HepG2 (cell line): ENCODE data around the gene LLGL2. TPM values are rescaled to one million over a fixed set of nuclear protein-coding genes. Genes with fewer than 3 reads are reported as not detected.

Experiments used
- ATAC-seq: fragments of 200-7000 bp; cut with Tn5 transposase; 3 replicates; pipeline ENCODE4 v1.9.1; 2020; ENCODE audit warnings: mild to moderate bottlenecking, moderate library complexity
- BruUV-seq: library from RNA; stranded (reverse); fragments of 400-500 nt; replicated peaks from 2 replicates; lab custom pipeline; 2021; lab: Mats Ljungman, UMichigan
- CTCF ChIA-PET: fragments of 300-600 bp; formaldehyde crosslinking; extraction: SDS; loops from one replicate; lab custom pipeline; 2021; ENCODE audit warnings: low total read pairs, inconsistent platforms, low intra/inter-chr PET ratio; lab: Yijun Ruan, JAX
- POLR2A ChIA-PET: fragments of 350-600 bp; sonication (Branson Sonifier 250); formaldehyde crosslinking; loops from one replicate; lab custom pipeline; 2020; ENCODE audit warnings: antibody characterized with exemption, inconsistent platforms; lab: Yijun Ruan, JAX
- DNase-seq: peaks from one replicate; pipeline ENCODE4 v3.0.0-alpha.2; 2015; ENCODE audit warnings: low spot score
- FAIRE-seq: peaks from 3 replicates; lab custom pipeline; 2011; peaks lifted over from hg19 to GRCh38; lab: Jason Lieb, UNC
- H2AFZ ChIP-seq: one replicate; pipeline ENCODE4 v1.6.1; 2011; ENCODE audit warnings: low read length, inconsistent platforms
- H3K27ac ChIP-seq: fragments of 300-600 bp; 3 replicates; pipeline ENCODE4 v1.8.0; 2011; ENCODE audit warnings: mixed run types, mild to moderate bottlenecking, mixed read lengths, low read length, inconsistent platforms; ENCODE audit not compliant: insufficient read depth; ENCODE audit errors: extremely low read length
- H3K27me3 ChIP-seq, 2 experiments: fragments of 200-600 bp in 1 of 2; 2 replicates in 1 of 2; 3 replicates in 1 of 2; pipeline versions ENCODE4 v1.6.0 to v1.8.0; 2011; ENCODE audit warnings: low read length in 2 of 2, mild to moderate bottlenecking in 2 of 2, moderate library complexity in 2 of 2, inconsistent platforms in 1 of 2; ENCODE audit not compliant: insufficient read depth in 2 of 2, control insufficient read depth in 1 of 2
- H3K36me3 ChIP-seq, 2 experiments: fragments of 200-600 bp in 1 of 2; replicated peaks in 1 of 2; 2 replicates in 1 of 2; 3 replicates in 1 of 2; pipeline versions ENCODE4 v1.5.1 to v1.8.0; 2011; ENCODE audit warnings: low read length in 2 of 2, inconsistent platforms in 1 of 2; ENCODE audit not compliant: insufficient read depth in 2 of 2, control insufficient read depth in 1 of 2
- H3K4me1 ChIP-seq: 2 replicates; pipeline ENCODE4 v1.5.1; 2012; ENCODE audit warnings: low read length, inconsistent platforms; ENCODE audit not compliant: insufficient read depth
- H3K4me2 ChIP-seq: 2 replicates; pipeline ENCODE4 v1.6.0; 2011; ENCODE audit warnings: low read depth, low read length, inconsistent platforms
- H3K4me3 ChIP-seq, 3 experiments: fragments of 200-600 bp in 1 of 3; sonication (generic), shearing (Covaris generic) in 1 of 3; replicated peaks in 1 of 3; 2 replicates each; pipeline ENCODE4 v1.5.1; 2011 to 2016; ENCODE audit warnings: low read length in 3 of 3, inconsistent platforms in 2 of 3, low read depth in 2 of 3, mild to moderate bottlenecking in 2 of 3, control low read depth in 1 of 3, mixed read lengths in 1 of 3; ENCODE audit not compliant: insufficient read depth in 1 of 3
- H3K79me2 ChIP-seq: one replicate; pipeline ENCODE4 v1.6.1; 2011; ENCODE audit warnings: low read length, inconsistent platforms; ENCODE audit not compliant: insufficient read depth
- H3K9ac ChIP-seq: 2 replicates; pipeline ENCODE4 v1.6.0; 2011; ENCODE audit warnings: mild to moderate bottlenecking, low read depth, low read length, inconsistent platforms; ENCODE audit not compliant: insufficient read depth
- H3K9me3 ChIP-seq: 2 replicates; pipeline ENCODE4 v1.5.1; 2012; ENCODE audit warnings: mild to moderate bottlenecking, low read length
- H4K20me1 ChIP-seq: 2 replicates; pipeline ENCODE4 v1.6.0; 2011; ENCODE audit warnings: inconsistent platforms, mild to moderate bottlenecking, low read length, moderate library complexity; ENCODE audit not compliant: insufficient read depth
- AGO1 ChIP-seq: fragments of 200-400 bp; formaldehyde crosslinking; IDR thresholded peaks from 2 replicates; pipeline ENCODE4 v1.6.1; 2017; ENCODE audit warnings: mild to moderate bottlenecking, low read depth, low read length, moderate library complexity; ENCODE audit not compliant: poor library complexity, severe bottlenecking
- CCAR2 ChIP-seq: fragments of 200-400 bp; formaldehyde crosslinking; optimal IDR thresholded peaks from 2 replicates; pipeline ENCODE3; 2018; ENCODE audit warnings: low read depth, mild to moderate bottlenecking, low read length, moderate library complexity
- FIP1L1 ChIP-seq: fragments of 200-400 bp; formaldehyde crosslinking; IDR thresholded peaks from 2 replicates; pipeline ENCODE4 v1.6.1; 2018; ENCODE audit warnings: low read depth, mild to moderate bottlenecking, low read length, moderate library complexity, borderline replicate concordance; ENCODE audit not compliant: insufficient read depth
- JDP2 ChIP-seq: sonication (generic); formaldehyde crosslinking; IDR thresholded peaks from 2 replicates; pipeline ENCODE4 v1.8.1; 2022; ENCODE audit warnings: missing genetic modification reagents, borderline replicate concordance
- NFE2L1 ChIP-seq: sonication (generic); formaldehyde crosslinking; IDR thresholded peaks from 2 replicates; pipeline ENCODE4 v1.4.0; 2020; ENCODE audit warnings: missing genetic modification reagents, mild to moderate bottlenecking, borderline replicate concordance
- RXRB ChIP-seq: IDR thresholded peaks from 2 replicates; pipeline ENCODE4 v1.6.1; 2016; ENCODE audit warnings: borderline replicate concordance, missing genetic modification reagents, missing compliant biosample characterization
- U2AF1 ChIP-seq: fragments of 200-400 bp; formaldehyde crosslinking; optimal IDR thresholded peaks from 2 replicates; pipeline ENCODE3; 2017; ENCODE audit warnings: mild to moderate bottlenecking, low read depth, low read length
- ZBTB7B ChIP-seq: sonication (generic); formaldehyde crosslinking; IDR thresholded peaks from 2 replicates; pipeline ENCODE4 v1.4.0; 2020; ENCODE audit warnings: missing genetic modification reagents
- ZMYM3 ChIP-seq: sonication (generic); formaldehyde crosslinking; IDR thresholded peaks from 2 replicates; pipeline ENCODE4 v1.5.1; 2020; ENCODE audit warnings: mild to moderate bottlenecking, missing genetic modification reagents
- ZNF20 ChIP-seq: sonication (generic); formaldehyde crosslinking; IDR thresholded peaks from 2 replicates; pipeline ENCODE4 v1.4.0; 2020; ENCODE audit warnings: mild to moderate bottlenecking, moderate library complexity, missing genetic modification reagents
- ZNF382 ChIP-seq: sonication (generic); formaldehyde crosslinking; IDR thresholded peaks from 2 replicates; pipeline ENCODE4 v1.5.0; 2020; ENCODE audit warnings: missing genetic modification reagents, mild to moderate bottlenecking, borderline replicate concordance
- ZNF501 ChIP-seq: sonication (generic); formaldehyde crosslinking; IDR thresholded peaks from 2 replicates; pipeline ENCODE4 v1.5.1; 2020; ENCODE audit warnings: mild to moderate bottlenecking, moderate library complexity, missing genetic modification reagents
- ZNF619 ChIP-seq: sonication (generic); formaldehyde crosslinking; IDR thresholded peaks from 2 replicates; pipeline ENCODE4 v1.4.0; 2020; ENCODE audit warnings: mild to moderate bottlenecking, missing genetic modification reagents
- ZNF644 ChIP-seq: IDR thresholded peaks from 2 replicates; pipeline ENCODE4 v1.6.1; 2016; ENCODE audit warnings: low read depth
- WGBS: methylation state at CpG from one replicate; pipeline ENCODE4 v1.1.6; 2017; ENCODE audit warnings: low lambda C conversion rate; 5-methylcytosine and 5-hydroxymethylcytosine counted together
- in situ Hi-C: cut with HindIII; loops from 2 replicates; pipeline ENCODE4 v1.10.0; 2017; ENCODE audit warnings: low pct_unique_long_range_greater_than_20kb; ENCODE audit not compliant: extremely low pct_ligation_motif_present
- intact Hi-C: fragments of 100-400 bp; cut with micrococcal nuclease; formaldehyde crosslinking; loops from one replicate; pipeline ENCODE4 v1.10.0; 2022; ENCODE audit not compliant: unreplicated experiment
- polyA plus RNA-seq, 8 experiments: library from polyadenylated mRNA; depleted of rRNA in 3 of 8; stranded (reverse) in 7 of 8; unstranded in 1 of 8; fragments of >200 nt; fragmentation: Illumina TruSeq in 4 of 8; extraction: Trizol in 4 of 8; gene quantifications; 2 replicates each; pipeline versions ENCODE4 v1.2.1 to v1.2.3, GENCODE V29; 2011 to 2016; ENCODE audit warnings: low read depth in 4 of 8, missing spikeins in 1 of 8, mixed read lengths in 1 of 8; ENCODE audit not compliant: insufficient read depth in 1 of 8
- total RNA-seq, 5 experiments: library from RNA; depleted of rRNA; stranded (reverse); fragments of >200 nt; fragmentation: Illumina TruSeq; extraction: Trizol; gene quantifications; 2 replicates each; pipeline ENCODE4 v1.2.3, GENCODE V29; 2016; ENCODE audit warnings: low read depth in 1 of 5
- TF ChIP-seq, protein P1 (sequence below): IDR thresholded peaks from 2 replicates; pipeline ENCODE4 v1.6.1; 2018; ENCODE audit warnings: missing genetic modification reagents
- TF ChIP-seq, protein P2 (sequence below): sonication (generic); formaldehyde crosslinking; IDR thresholded peaks from 2 replicates; pipeline ENCODE4 v1.4.0; 2020; ENCODE audit warnings: missing genetic modification reagents
- TF ChIP-seq, protein P3 (sequence below): sonication (generic); formaldehyde crosslinking; IDR thresholded peaks from 2 replicates; pipeline ENCODE4 v1.5.1; 2020; ENCODE audit warnings: missing genetic modification reagents, mild to moderate bottlenecking, borderline replicate concordance

LLGL2 gene
- total and polyA plus RNA-seq, 2 of the 13 experiments (the other 11 are each of a cell fraction or from before 2014, with no cell fraction given), result 83.0 to 86.7 TPM

DNA sequence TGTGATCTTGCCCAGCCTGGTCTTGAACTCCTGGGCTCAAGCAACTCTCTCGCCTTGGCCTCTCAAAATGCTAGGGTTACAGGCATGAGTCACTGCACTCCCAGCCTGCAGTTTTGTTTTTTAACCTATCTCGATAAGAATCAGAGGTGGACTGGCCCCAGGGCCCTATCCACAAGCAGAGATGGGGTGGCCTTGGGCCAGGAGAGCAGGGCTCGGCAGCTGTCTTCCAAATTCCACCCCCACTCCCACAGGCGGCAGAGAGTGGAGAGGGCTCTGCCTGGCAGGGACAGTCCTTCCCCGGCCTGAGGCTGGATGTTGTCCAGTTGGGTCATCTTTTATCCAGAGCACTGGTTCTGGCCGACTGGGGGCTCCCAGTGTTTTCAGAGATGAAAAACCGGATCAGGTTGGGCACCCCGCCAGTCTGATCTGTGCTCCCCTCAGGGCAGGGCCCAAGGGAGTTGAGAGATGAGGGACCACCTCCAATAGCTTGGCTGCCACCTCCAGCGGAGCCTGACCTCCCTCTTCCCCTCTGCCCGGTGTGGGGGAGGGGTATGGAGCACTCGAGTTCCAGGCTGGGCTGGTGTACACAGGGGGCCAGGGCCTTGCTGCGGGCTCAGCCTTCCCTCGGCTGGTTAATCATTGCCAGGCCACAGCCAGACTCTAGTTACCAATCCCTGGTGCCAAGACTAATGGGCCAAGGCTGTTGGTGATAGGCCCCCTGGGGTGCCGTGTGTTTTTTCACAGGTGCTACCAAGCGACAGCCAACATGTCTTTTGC, 31.8 kb downstream of the LLGL2 start:
- BruUV-seq, result TSS peak; percentile 71
- Histone ChIP-seq H3K4me1 (peaks cover 90% of the 10 kb centered on the region), H3K4me2 (peak overlapping the region; percentile 80), H3K9me3 (no peaks in the 10 kb centered on the region), H3K79me2 (peaks cover 3% of the 10 kb centered on the region), H2AFZ (no peak overlapping the region), H3K9ac (peak overlapping the region; percentile 70), H3K36me3 (peaks cover 5 to 6% of the 10 kb centered on the region in 2 experiments; a peak in 2 of 5 replicates), H3K27me3 (no peaks in the 10 kb centered on the region), H3K27ac (peak overlapping the region; percentile 81), H4K20me1 (no peaks in the 10 kb centered on the region), H3K4me3 (peak overlapping the region; percentile 32 to 69 (median 39))
- ChIA-PET POLR2A (interaction anchor here (0.7 to 4.3 kb wide), 21 partner anchors 8 to 295 kb away, joined by 3 to 39 read pairs (median 4); partner anchors contain the start of genes GGA3, LLGL2, MRPS7 and TSEN54), CTCF (interaction anchor here (1.7 kb wide), 1 partner anchor 42 kb away, joined by 3 read pairs; the partner anchor contains the start of gene CASKIN2)
- in situ Hi-C loops (no loop called here), intact Hi-C loops (loop anchor here (1.0 to 2.0 kb wide), 2 partner anchors 8 to 22 kb away; no protein-coding TSS in a partner anchor)
- FAIRE-seq (peak; percentile 95), ATAC-seq (peak; percentile 89), DNase-seq (peak; percentile 98)
- WGBS, result 1% methylated on average over 11 of the region's 15 CpGs
- TF ChIP-seq ZNF501 (CRISPR knock-in tag) (peak; percentile 94), ZNF619 (CRISPR knock-in tag) (0 out of 2 replicates have a peak, but pooled peaks have one; percentile 65), ZBTB7B (peak; percentile 98), CCAR2 (no peak), AGO1 (no peak), RXRB (peak; percentile 90), U2AF1 (peak; percentile 45), ZMYM3 (CRISPR knock-in tag) (peak; percentile 75), ZNF644 (CRISPR knock-in tag) (peak; percentile 77), ZNF20 (CRISPR knock-in tag) (no peak), JDP2 (CRISPR knock-in tag) (no peak), ZNF382 (CRISPR knock-in tag) (no peak), NFE2L1 (CRISPR knock-in tag) (no peak), FIP1L1 (peak; percentile 91; the same call in 1 of the 2 replicates)
- TF ChIP-seq, protein P1, sequence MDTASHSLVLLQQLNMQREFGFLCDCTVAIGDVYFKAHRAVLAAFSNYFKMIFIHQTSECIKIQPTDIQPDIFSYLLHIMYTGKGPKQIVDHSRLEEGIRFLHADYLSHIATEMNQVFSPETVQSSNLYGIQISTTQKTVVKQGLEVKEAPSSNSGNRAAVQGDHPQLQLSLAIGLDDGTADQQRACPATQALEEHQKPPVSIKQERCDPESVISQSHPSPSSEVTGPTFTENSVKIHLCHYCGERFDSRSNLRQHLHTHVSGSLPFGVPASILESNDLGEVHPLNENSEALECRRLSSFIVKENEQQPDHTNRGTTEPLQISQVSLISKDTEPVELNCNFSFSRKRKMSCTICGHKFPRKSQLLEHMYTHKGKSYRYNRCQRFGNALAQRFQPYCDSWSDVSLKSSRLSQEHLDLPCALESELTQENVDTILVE (CRISPR knock-in tag), result peak; percentile 85
- TF ChIP-seq, protein P2, sequence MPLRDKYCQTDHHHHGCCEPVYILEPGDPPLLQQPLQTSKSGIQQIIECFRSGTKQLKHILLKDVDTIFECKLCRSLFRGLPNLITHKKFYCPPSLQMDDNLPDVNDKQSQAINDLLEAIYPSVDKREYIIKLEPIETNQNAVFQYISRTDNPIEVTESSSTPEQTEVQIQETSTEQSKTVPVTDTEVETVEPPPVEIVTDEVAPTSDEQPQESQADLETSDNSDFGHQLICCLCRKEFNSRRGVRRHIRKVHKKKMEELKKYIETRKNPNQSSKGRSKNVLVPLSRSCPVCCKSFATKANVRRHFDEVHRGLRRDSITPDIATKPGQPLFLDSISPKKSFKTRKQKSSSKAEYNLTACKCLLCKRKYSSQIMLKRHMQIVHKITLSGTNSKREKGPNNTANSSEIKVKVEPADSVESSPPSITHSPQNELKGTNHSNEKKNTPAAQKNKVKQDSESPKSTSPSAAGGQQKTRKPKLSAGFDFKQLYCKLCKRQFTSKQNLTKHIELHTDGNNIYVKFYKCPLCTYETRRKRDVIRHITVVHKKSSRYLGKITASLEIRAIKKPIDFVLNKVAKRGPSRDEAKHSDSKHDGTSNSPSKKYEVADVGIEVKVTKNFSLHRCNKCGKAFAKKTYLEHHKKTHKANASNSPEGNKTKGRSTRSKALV (CRISPR knock-in tag), result 0 out of 2 replicates have a peak, but pooled peaks have one; percentile 18
- TF ChIP-seq, protein P3, sequence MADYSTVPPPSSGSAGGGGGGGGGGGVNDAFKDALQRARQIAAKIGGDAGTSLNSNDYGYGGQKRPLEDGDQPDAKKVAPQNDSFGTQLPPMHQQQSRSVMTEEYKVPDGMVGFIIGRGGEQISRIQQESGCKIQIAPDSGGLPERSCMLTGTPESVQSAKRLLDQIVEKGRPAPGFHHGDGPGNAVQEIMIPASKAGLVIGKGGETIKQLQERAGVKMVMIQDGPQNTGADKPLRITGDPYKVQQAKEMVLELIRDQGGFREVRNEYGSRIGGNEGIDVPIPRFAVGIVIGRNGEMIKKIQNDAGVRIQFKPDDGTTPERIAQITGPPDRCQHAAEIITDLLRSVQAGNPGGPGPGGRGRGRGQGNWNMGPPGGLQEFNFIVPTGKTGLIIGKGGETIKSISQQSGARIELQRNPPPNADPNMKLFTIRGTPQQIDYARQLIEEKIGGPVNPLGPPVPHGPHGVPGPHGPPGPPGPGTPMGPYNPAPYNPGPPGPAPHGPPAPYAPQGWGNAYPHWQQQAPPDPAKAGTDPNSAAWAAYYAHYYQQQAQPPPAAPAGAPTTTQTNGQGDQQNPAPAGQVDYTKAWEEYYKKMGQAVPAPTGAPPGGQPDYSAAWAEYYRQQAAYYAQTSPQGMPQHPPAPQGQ (CRISPR knock-in tag), result peak; percentile 76; the same call in 1 of the 2 replicates
